ENCODE results near the gene SLC16A9.

The SLC16A9 gene

DNA sequence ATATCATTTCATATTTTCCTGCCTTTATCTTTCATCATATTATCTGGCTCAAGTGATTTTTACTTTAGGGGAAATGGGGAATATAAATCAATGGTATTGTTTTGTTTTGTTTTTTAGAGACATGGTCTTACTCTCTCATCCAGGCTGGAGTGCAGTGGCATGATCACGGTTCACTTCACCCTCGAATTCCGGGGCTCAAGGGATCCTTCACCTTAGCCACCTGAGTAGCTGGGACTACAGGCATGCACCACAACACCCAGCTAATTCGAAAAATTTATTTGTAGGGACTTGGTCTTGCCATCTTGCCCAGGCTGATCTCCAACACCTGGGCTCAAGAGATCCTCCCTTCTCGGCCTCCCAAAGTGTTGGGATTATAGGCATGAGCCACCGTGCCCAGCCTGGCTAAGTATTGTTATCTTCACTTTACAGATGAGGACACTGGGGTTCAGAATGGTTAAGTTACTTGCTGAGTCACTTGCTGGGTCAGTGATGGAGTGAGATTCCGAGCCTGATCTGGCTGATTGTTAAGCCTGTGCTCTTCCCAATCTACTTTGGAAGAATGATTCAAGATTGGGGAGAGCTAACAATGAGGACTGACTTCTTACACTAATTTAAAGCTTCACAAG lies 3.7 kb upstream of the SLC16A9 start:
- no peak for DNase-seq

DNA sequence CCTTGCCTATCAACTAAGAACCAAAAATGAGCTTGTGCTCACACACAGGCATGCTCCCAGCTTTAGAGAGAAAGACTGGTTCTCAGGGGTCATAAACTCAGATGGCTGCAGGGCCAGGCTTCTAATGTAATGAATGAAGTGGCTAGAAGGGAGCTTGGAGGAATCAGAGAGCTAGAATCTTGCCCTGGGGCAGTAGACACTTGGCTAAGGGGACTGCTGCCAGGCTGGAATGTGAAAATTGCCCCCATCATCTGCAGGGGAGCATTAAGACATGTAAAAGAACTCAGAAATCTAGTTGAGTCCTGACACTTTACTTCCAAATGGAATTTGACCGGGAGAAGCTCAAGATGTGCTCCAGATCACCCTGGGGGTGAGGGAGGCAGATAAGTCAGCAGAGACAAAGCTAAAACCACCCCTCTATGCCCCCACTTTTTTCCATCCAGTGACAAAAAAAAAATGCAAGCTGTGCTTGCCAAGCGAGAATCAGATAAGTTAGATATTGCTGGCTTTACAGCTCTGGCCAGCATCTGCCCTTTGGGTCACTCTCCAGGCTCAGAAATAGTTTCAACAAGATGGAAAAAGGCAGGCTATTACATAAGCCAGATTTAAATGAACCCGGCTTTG lies 2.3 kb upstream of the SLC16A9 start:
- no peak for DNase-seq

DNA sequence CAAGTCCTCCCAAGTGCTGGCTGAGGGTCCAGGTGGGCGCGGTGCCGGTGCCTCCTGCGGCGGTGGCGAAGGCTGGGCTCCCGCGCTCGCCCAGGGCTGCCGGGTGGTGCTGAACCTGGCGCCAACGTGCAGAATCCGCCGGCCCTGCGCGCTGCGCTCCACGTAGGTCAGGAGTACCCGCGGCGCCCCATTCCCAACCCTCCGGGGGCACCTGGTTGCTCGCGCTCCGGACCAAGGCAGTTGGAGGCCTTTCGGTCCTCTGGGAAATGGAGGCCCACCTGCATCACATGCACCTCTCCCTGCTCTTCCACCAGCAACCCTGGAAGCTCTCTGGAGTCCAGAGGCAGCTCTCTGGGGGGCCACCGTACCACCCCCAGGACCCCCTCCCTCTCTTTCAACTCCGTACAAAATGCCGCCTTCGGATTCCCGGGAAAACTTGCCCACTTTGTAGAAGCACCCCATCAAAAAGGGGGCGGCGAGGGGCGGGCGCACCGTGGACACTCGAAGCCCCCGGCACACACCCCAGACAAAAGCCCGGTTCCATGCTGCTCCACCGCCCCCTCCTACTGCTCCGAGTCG lies 745 bp downstream of the SLC16A9 start:
- DNase-seq: no peak

DNA sequence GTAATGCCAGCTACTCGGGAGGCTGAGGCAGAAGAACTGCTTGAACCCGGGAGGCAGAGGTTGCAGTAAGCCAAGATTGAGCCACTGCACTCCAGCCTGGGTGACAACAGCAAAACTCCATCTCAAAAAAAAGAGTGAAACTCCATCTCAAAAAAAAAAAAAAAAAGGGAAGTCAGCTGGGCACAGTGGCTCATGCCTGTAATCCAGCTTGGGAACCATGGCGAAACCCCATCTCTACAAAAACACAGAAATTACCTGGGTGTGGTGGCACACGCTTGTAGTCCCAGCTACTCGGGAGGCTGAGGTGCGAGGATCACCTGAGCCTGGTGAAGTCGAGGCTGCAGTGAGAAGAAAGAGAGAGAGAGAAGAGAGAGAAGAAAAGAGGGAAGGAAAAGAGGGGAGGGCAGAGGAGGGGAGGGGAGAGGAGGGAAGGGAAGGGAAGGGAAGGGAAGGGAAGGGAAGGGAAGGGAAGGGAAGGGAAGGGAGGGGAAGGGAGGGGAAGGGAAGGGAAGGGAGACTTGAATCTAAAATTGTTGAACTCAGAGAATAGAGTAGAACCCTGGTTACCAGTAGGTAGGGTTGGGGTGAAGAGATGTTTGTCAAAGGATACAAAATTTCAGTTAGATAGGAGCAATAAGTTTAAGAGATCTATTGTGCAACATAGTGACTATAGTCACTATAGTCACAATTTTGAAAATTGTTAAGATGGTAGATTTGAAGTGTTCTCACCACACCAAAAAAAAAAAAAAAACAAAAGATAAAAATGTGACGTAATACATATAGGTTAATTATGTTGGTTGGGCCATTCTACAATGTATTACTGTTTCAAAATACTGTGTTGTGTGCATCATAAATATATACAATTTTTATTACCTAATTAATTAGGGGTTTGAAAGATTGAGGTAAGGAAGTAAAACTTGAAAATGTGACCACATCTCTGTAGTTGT lies 2.5 kb downstream of the SLC16A9 start:
- DNase-seq: no peak

DNA sequence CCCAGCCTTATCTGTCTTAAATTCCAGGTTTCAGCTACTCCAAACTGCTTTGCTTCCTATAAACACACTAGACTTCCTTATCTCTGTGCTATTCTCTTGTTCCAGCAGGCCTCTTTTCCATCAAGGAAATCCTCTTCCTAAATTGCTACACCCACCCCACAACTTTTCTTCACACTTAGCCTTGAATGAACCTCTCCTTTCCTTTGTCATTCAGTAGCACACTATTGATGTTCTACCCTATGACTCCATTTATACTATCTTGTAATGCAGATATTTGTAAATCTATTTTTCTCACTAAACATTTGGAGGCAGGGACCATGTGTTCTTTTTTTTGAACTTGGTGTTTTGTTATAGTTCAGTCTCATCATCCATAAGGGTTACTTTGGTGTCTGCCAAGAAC lies 3.7 kb downstream of the SLC16A9 start:
- DNase-seq: no peak

DNA sequence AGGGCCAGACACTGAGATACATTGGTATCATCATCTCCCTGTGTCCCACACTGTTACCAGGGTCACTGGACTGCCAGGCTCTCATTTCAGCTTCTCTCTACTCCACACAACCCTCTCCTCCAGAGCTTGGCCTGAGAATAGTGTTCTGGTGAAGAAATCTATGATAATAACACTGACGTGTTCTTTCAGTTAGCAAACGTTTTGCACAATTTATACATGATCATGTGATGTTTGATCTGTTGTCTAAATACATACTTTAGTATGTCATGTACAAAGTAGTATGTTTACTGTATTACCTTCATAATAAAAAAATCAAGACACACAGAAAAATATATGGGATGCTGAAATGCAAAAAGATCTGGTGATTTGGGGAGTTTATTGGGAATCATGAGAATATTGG lies 5.0 kb downstream of the SLC16A9 start:
- no peak for DNase-seq

DNA sequence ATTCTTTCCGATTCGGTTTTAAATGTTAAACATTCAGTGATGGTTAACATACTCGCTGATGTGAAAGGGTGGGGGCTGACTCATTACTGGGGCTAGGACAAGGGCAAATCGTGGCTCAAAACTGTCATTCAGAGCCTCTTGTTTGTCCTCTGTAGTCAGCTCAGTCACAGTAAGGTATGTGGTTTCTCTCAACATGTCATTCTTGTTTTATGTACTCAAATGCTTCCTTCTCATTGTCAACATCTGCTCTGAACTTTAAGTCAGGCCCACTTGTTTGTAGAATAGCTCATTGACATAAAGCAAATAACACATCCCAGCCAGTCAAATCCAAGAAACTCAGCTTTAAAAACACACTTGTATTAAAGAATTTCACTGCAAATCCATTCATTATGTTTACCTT lies 7.3 kb downstream of the SLC16A9 start:
- no peak for DNase-seq

DNA sequence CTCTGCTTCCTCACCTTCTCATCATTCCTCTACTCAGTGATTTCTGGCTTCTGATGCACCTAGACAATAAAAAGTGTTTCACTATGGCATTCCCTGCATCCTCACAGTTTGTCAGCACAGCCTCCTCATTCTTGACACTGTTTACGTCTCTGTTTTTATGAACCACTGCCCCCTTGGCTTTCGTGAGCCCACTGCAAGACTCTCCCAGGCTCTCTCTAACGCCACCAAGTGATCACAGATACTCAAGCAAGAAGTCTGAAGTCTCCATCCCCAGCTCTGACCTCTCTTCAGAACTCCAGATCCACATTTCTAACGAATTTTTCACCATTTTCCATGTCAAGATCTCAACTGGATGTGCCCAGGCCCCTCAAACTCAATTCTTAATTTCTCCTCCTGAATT lies 8.9 kb downstream of the SLC16A9 start:
- DNase-seq: no peak

DNA sequence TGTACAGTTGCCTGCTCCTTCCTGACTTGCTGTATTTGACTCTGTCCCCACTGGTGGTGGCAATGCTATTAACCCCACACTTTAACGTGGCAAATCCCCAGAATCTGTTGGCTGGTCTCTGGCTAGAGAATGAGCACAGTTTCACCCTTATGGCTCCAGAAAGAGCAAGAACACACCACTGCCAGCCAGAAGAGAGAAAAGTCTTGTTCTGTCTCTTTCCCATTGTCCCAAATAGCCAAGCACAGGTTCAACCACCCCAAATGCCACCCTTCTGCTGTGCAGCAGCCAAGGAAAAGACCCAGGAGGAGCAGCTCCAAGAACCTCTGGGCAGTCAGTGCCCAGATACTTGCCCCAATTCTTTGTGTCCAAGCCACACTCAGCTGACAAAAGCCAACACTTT lies 11.3 kb downstream of the SLC16A9 start:
- no peak for DNase-seq

DNA sequence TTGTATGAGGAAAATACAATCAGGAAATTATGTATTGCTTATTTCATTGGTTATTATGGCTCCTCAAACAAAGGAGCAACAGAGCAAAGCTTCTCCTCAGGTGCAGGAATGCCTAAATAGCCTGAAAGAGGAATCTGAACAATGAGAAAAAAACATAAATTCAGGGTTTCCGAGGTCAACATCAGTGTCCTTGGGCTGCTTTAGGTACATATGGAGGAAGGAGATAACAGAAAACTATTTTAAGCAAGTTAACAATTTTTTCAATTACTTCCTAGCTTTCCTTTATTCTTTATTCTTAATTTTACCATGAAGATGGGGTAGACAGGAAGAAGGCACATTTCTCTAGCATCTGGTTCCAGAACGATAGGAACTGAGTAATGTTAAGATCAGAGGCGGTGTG lies 14.0 kb downstream of the SLC16A9 start:
- DNase-seq: no peak

DNA sequence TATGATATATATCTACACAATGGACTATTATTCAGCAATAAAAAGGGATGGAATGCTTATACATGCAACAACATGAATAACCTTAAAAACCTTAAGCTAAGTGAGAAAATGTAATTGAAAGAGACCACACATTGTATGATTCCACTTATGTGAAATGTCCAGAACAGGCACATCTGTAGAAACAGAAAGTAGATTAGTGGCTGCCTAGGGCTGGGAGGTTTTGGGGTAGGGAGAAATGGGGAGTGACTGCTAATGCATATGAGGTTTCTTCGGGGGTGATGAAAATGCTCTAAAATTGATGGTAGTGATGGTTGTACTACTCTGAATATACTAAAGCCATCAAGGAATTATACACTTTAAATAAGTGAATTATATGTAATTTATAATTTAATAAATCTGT lies 14.7 kb downstream of the SLC16A9 start:
- DNase-seq: no peak

DNA sequence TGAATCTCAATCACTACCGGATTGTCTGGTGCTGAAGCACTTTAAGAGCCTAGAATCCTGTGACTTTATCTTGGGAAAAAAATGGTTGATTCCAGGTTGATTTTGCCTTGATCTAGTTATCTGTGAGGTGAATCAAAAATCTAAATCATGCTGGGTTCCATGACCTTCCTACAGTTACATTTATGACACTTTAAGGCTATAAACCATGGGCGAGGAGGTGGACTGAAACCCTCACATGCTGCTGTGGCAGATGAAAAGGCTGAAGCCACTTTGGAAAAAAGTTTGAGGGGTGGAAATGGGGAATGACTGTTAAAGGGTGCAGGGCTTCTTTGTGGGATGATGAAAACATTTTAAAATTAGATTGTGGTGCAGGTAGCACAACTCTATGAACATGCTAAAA lies 17.5 kb downstream of the SLC16A9 start:
- DNase-seq: no peak

DNA sequence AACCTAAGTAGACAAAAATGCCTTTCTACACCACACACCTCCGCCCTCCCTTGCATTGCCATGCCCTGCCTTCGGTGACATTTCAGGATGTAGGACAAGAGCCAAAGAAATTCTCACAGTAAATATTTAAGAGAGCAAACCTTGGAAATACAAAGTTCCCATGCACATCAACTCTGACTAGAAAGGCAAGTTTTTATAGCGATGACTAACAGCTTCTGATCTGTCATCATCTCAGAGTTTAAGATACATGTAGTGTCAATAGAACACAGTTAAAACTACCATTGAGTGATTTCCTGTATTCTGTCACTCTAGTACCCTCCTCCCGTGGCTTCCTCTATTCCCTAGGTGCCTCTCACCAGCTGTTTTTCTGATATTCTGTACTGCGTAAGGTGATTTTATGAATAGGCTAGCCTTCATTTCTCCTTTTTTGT lies 20.7 kb downstream of the SLC16A9 start:
- no peak for DNase-seq

DNA sequence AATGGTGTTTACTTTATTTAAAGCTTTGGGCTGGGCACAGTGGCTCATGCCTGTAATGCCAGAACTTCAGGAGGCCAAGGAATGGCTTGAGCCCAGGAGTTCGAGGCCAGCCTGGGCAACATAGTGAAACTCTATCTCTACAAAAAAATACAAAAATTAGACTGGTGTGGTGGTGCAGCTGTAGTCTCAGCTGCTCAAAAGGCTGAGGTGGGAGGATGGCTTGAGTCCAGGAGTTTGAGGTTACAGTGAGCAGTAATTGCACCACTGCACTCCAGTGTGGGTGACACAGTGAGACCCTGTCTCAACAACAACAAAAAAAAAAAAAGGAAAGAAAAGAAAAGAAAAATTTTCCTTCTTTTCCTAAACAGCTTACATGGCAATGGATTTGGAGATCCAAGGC lies 22.0 kb downstream of the SLC16A9 start:
- no peak for DNase-seq

DNA sequence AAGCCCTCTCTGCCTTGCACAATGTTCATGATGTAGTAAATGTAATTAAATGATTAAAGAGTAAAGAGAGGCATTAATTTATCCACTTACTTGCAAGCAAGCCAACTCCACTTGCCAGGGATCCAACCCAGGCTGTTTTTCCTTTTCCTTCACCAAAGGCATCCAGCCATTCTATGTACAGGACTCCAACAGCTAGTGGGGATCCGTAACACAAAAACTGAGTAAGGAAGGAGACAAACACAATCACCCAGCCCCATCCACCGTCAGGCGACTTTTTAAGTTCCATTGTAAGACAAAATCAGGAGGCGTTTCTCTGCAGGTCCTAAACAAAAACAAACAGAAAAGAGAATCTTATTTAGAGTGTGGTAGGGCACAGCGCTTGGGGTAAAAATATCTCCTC lies 25.6 kb downstream of the SLC16A9 start:
- DNase-seq: no peak

DNA sequence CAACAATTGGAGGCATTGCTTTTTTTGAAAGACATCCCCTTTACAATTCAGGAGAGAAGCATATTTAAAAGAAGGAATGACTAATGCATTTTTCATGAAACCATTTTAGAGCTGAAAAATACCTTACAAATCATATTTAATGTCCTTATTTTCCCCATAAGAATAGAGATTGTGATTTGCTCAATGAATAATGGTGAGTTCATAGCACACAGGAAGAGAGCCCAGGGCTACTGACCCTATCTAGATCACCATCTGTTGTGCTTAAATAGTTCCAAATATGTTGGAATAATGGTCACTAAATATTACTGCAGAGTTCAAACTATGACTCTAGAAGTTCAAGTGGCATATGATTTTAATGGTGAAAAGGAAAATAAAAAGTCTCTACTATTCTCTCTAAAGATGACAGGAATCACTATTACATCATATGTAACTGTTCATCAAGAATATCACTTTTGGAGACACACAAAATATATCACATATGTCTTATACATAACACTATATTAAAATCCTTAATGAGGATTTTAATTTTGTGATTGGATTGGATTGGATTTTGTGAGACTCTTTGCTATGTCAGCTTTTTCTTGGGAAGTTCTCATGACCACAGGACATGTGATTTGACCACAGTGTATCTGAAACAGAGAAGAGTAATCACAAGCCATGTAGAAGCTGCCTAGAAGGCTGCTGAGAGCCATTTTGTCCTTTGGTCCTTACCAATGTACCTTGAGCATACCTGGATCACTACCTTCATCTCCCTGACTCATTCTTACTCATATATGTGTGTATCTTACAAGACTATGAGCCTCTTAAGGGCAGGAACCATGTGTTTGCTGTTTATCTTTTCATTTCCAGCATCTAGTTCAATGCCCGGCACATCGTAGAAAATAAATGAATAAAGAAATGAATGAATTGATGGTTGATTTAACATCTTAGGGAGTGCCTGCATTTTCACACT lies 26.4 kb downstream of the SLC16A9 start:
- no peak for DNase-seq

DNA sequence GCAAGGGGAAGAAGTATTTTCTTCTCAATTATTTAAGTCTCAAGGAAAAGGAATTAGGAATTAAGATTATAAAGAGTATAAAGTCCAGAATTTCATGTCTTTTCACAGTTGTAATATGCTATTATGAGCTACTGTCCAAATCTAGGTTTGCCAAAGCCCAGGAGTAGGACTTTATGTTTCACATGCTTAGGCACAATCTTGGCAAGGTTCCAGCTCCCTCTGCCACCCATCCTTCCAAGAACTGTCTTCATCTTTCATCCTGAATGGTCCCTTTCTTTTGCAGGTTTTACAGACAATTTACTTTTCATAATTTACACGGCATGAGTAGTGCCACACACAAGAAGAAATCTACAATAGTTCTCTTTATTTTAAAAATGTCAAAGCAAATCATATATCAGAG lies 29.5 kb downstream of the SLC16A9 start:
- no peak for DNase-seq

DNA sequence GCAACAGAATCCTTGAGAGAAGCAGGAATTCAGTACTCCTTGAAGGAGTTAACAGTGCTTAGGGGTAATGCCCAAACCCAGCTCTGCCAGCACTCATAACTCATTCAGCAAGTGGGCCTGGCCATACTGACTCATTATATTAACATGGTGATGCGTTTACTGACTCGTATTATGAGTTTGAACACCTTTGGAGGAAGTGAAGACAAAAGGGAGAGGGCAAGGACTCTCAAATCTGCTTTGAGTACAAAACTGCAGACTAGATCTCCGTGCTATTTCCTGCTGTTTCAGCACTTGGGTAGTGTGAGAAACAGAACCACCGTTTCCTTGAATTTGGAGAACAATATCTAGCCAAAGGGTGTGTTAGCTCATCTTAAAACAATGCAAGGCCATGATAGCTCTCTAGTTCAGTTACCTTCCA lies 30.8 kb downstream of the SLC16A9 start:
- DNase-seq: no peak

DNA sequence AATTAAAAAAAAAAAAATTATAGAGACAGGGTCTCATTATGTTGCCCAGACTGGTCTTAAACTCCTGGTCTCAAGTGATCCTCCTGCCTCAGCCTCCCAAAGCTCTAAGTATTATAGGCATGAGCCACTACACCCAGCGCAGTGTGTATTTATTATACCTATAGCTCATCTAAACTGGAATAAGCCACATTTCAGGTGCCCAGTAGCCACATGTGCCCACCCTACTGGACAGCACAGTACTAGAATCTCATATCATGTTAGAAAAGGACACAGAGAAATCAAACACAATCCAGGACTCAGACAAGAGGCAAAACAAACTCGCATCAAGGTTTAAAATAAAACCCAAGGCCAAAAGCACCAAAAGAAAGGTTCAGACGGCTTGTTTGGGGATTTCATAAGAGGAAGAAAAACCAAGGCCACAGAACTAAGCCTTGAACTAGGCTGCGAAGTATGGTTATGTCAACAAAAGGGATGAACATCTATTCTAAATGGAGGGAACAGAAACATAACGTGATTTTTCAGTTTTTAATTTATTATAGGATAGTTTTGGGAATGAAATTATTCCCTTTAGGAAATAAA lies 32.3 kb downstream of the SLC16A9 start:
- no peak for DNase-seq

DNA sequence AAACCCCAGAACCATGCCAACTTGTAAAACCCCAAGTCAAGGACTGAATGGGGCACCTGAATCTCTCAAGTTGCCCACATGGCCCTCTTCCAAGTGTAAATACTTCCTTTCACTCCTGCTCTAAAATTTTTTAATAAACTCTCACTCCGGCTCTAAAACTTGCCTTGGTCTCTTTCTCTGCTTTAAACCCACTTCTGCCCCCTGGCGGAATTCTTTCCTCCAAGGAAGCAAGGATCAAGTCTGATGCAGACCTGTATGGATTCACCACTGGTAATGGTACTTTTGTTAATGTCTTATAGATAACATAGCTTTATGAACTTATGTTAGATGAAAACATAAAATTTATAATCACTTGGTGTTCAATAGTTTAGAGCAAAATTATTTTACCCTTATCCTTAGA lies 33.8 kb downstream of the SLC16A9 start:
- DNase-seq: no peak

DNA sequence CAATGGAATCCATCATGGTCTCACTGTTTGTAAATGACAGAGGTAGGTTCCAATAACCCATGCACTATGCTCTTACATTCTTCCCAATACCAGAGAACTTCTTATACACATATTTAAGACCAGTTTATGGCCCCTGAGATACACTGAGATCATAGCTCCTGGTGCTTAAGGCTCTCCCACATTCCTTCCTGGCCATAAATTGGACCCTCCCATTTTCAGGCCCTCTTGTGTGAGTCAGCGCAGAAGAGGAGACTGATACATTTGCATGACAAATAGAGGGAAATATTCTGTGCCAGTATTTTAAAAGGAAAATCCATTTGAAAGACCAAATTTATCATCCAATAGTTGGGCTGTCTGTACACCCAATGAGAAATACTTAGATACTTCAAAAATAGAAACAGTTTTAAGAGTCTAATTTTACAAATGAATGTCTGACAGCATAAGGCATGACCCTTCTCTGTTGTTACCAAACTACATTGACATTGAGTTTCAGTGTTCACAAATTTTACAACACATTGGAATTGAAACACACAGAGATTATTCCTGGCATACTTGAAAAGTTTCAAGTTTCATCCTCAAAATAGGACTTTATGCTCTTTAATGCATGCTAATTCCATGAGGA lies 35.3 kb downstream of the SLC16A9 start:
- DNase-seq: no peak
